Natural killer cell (primary cell): ENCODE data around the gene GABRA4. TPM values are rescaled to one million over a fixed set of nuclear protein-coding genes. Genes with fewer than 3 reads are reported as not detected.
A peak's percentile ranks its signal among the peaks of the same experiment; 100 is the strongest.

Experiments used
- ATAC-seq, 3 donors: fragments of 150-1000 bp in 2 of 3; fragments of 200-7000 bp in 1 of 3; cut with Tn5 transposase; 1 replicate in 1 of 3; 2 replicates in 2 of 3; pipeline ENCODE4 v1.10.0; 2021; ENCODE audit warnings: mild to moderate bottlenecking in 2 of 3, moderate library complexity in 2 of 3
- DNase-seq, 2 donors: peaks; one replicate each; pipeline versions ENCODE4 v3.0.0 to v3.0.0-alpha.2; 2013 to 2021; ENCODE audit warnings: mixed read lengths in 1 of 2
- H3K27ac ChIP-seq: one replicate; pipeline ENCODE4 v1.5.1; 2013; ENCODE audit warnings: mild to moderate bottlenecking, low read length
- H3K27me3 ChIP-seq: one replicate; pipeline ENCODE4 v1.6.1; 2013; ENCODE audit warnings: low read length; ENCODE audit not compliant: control insufficient read depth, insufficient read depth
- H3K36me3 ChIP-seq: one replicate; pipeline ENCODE4 v1.6.1; 2013; ENCODE audit warnings: low read length; ENCODE audit not compliant: control insufficient read depth, insufficient read depth
- H3K4me1 ChIP-seq: one replicate; pipeline ENCODE4 v1.6.1; 2013; ENCODE audit warnings: low read length; ENCODE audit not compliant: control insufficient read depth, insufficient read depth
- H3K4me3 ChIP-seq: one replicate; pipeline ENCODE4 v1.5.1; 2013; ENCODE audit warnings: low read length
- H3K9me3 ChIP-seq: one replicate; pipeline ENCODE4 v1.6.1; 2013; ENCODE audit warnings: low read length; ENCODE audit not compliant: control insufficient read depth, insufficient read depth
- H3K27ac Mint-ChIP-seq, 2 donors: one replicate each; pipeline ENCODE4 v1.8.0; 2022; ENCODE audit warnings: mild to moderate bottlenecking in 2 of 2, mixed read lengths in 2 of 2, moderate library complexity in 1 of 2
- H3K27me3 Mint-ChIP-seq, 2 donors: one replicate each; pipeline ENCODE4 v1.8.0; 2022; ENCODE audit warnings: low read depth in 2 of 2, mixed read lengths in 2 of 2
- H3K36me3 Mint-ChIP-seq: one replicate; pipeline ENCODE4 v1.8.0; 2022; ENCODE audit warnings: mixed read lengths
- H3K4me1 Mint-ChIP-seq, 2 donors: one replicate each; pipeline ENCODE4 v1.8.0; 2022; ENCODE audit warnings: mixed read lengths in 2 of 2
- H3K4me3 Mint-ChIP-seq: one replicate; pipeline ENCODE4 v1.8.0; 2022; ENCODE audit warnings: mild to moderate bottlenecking, moderate library complexity, mixed read lengths
- H3K9me3 Mint-ChIP-seq, 2 donors: one replicate each; pipeline ENCODE4 v1.8.0; 2022; ENCODE audit warnings: mixed read lengths in 2 of 2
- CTCF ChIP-seq: fragments of 200-600 bp; IDR thresholded peaks from one replicate; pipeline ENCODE4 v1.8.0; 2022; ENCODE audit warnings: antibody characterized with exemption
- WGBS: methylation state at CpG from one replicate; pipeline ENCODE4 v1.1.7; 2013; ENCODE audit warnings: missing lambda C conversion rate; ENCODE audit not compliant: insufficient coverage; 5-methylcytosine and 5-hydroxymethylcytosine counted together
- intact Hi-C: fragments of 100-400 bp; cut with micrococcal nuclease; formaldehyde crosslinking; loops from one replicate; pipeline ENCODE4 v1.14.2; 2022
- total RNA-seq, 4 donors: library from RNA; stranded (reverse); fragments of 120-200 nt in 1 of 4; gene quantifications; one replicate each; pipeline versions ENCODE4 v1.2.3 to v1.2.4, GENCODE V29; 2013 to 2022

Gene GABRA4
- total RNA-seq, 3 donors from 2014 or later (not counting 1 experiment from before 2014, with no cell fraction given), result not detected

- Histone ChIP-seq H3K4me3 (no peak overlapping the region), H3K27ac (no peak overlapping the region), H3K27me3 (no peaks in the 10 kb centered on the region), H3K4me1 (no peaks in the 10 kb centered on the region), H3K36me3 (no peaks in the 10 kb centered on the region), H3K9me3 (no peaks in the 10 kb centered on the region)
- ATAC-seq (no peak), DNase-seq (no peak)
- Mint-ChIP-seq H3K27ac (no peak overlapping the region), H3K9me3 (no peaks in the 10 kb centered on the region), H3K4me3 (no peak overlapping the region), H3K27me3 (peaks cover 17 to 25% of the 10 kb centered on the region in 2 donors), H3K4me1 (peaks cover 0 to under 1% of the 10 kb centered on the region in 2 donors), H3K36me3 (no peaks in the 10 kb centered on the region)
- intact Hi-C loops, result no loop called here
- no peak for TF ChIP-seq CTCF
Measured at GRCh38 chr4:46999566-46999965, 6.2 kb upstream of the GABRA4 start.

- no peaks in the 10 kb centered on the region for H3K36me3 ChIP-seq
- H3K27me3 ChIP-seq, result peaks cover 18% of the 10 kb centered on the region
- ATAC-seq (no peak), DNase-seq (no peak)
- peaks cover 43 to 45% of the 10 kb centered on the region in 2 donors for H3K27me3 Mint-ChIP-seq
- peaks cover 23 to 26% of the 10 kb centered on the region in 2 donors for H3K4me1 Mint-ChIP-seq
- no peaks in the 10 kb centered on the region for H3K9me3 ChIP-seq
- H3K27ac ChIP-seq, result no peak overlapping the region
- H3K36me3 Mint-ChIP-seq, result no peaks in the 10 kb centered on the region
- intact Hi-C loops, result no loop called here
- H3K4me1 ChIP-seq, result peaks cover 7% of the 10 kb centered on the region
- H3K27ac Mint-ChIP-seq, result no peak overlapping the region
- no peak for TF ChIP-seq CTCF
- H3K4me3 ChIP-seq, result no peak overlapping the region
- H3K9me3 Mint-ChIP-seq, result no peaks in the 10 kb centered on the region
- peak overlapping the region; percentile 79 for H3K4me3 Mint-ChIP-seq
- 11% methylated on average over 9 of the region's 14 CpGs for WGBS
Measured at GRCh38 chr4:46994007-46994405, 625 bp upstream of the GABRA4 start.

DNA sequence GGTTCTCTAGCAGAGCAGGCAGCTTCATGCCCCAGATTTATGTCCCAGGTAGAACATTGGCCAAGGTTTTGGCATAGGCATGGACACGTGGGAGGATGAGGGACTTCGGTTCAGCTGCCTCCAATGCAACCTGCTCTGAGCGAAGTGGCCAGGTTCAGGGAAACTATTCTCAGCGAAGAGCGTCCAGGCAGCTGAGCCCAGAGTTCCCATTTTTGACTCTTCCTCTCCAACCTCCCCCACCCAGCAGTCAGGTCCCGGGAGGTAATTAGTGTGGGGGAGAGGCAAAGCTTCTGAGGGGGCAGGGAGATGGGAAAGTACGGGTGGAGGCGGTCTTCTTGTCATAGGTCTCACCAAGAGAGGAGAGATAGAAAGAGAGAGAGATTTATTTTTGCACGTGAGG lies 1.0 kb downstream of the GABRA4 start:
- no peaks in the 10 kb centered on the region for H3K9me3 ChIP-seq
- H3K27ac Mint-ChIP-seq, result no peak overlapping the region
- WGBS, result 24% methylated on average over 6 of the region's 9 CpGs
- H3K4me1 ChIP-seq, result peaks cover 7% of the 10 kb centered on the region
- no peak overlapping the region for H3K27ac ChIP-seq
- no peaks in the 10 kb centered on the region for H3K9me3 Mint-ChIP-seq
- H3K4me3 Mint-ChIP-seq, result peak overlapping the region; percentile 79
- H3K36me3 ChIP-seq, result no peaks in the 10 kb centered on the region
- DNase-seq (no peak), ATAC-seq (no peak)
- intact Hi-C loops, result no loop called here
- H3K4me1 Mint-ChIP-seq, result peaks cover 23 to 26% of the 10 kb centered on the region in 2 donors
- H3K4me3 ChIP-seq, result no peak overlapping the region
- H3K36me3 Mint-ChIP-seq, result no peaks in the 10 kb centered on the region
- H3K27me3 Mint-ChIP-seq, result peaks cover 41 to 45% of the 10 kb centered on the region in 2 donors
- TF ChIP-seq CTCF, result no peak
- peaks cover 19% of the 10 kb centered on the region for H3K27me3 ChIP-seq

DNA sequence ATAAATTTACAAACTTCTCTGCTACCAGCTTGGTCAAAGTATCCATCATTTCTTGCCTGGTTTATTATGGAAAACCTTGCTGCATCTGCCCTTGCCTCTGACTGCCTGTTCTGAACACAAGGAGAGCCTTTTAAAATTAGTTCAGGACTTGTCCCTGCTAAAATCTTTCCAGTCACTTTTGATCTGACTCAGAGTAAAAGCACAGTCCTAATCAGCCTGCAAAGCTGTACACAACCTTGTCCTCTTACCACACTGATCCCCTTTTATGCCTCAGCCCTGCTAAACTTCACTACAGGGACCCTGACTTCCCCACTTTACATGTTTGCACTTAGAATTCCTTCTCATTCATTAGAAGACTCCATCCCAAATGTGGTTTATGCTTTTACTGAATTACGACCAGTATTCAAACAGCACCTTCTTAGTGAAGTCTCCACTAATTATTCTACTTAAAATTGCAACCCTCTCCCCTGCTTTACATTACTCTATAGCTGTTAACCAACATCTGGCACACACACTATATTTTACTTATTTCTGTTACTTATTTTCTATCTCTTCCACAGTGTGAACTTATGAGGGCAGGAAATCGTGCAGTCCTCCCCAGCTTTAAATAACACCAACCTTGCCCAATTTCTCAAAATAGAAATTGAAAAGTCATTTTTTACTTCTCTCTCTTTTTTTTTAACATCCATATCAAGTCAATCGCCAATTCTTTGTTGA lies 6.3 kb downstream of the GABRA4 start:
- H3K9me3 ChIP-seq, result no peaks in the 10 kb centered on the region
- H3K27ac ChIP-seq, result no peak overlapping the region
- Mint-ChIP-seq H3K27ac (no peak overlapping the region), H3K4me1 (peaks cover 1 to 2% of the 10 kb centered on the region in 2 donors), H3K9me3 (no peaks in the 10 kb centered on the region), H3K4me3 (no peak overlapping the region), H3K36me3 (no peaks in the 10 kb centered on the region), H3K27me3 (peaks cover 6 to 19% of the 10 kb centered on the region in 2 donors)
- H3K27me3 ChIP-seq, result peaks cover 11% of the 10 kb centered on the region
- no peak overlapping the region for H3K4me3 ChIP-seq
- intact Hi-C loops, result no loop called here
- DNase-seq (no peak), ATAC-seq (no peak)
- TF ChIP-seq CTCF, result no peak
- 55% methylated on average over 3 of the region's 3 CpGs for WGBS
- H3K36me3 ChIP-seq, result no peaks in the 10 kb centered on the region
- no peaks in the 10 kb centered on the region for H3K4me1 ChIP-seq
